GM18502 (cell line): ENCODE data around the gene NFATC3.
A peak's percentile ranks its signal among the peaks of the same experiment; 100 is the strongest.

Source experiments
- ATAC-seq: cut with Tn5 transposase; IDR thresholded peaks from one replicate; pipeline ENCODE4 v1.9.1; 2021; ENCODE audit warnings: mild to moderate bottlenecking; ENCODE audit not compliant: unreplicated experiment, poor library complexity

The NFATC3 gene

DNA sequence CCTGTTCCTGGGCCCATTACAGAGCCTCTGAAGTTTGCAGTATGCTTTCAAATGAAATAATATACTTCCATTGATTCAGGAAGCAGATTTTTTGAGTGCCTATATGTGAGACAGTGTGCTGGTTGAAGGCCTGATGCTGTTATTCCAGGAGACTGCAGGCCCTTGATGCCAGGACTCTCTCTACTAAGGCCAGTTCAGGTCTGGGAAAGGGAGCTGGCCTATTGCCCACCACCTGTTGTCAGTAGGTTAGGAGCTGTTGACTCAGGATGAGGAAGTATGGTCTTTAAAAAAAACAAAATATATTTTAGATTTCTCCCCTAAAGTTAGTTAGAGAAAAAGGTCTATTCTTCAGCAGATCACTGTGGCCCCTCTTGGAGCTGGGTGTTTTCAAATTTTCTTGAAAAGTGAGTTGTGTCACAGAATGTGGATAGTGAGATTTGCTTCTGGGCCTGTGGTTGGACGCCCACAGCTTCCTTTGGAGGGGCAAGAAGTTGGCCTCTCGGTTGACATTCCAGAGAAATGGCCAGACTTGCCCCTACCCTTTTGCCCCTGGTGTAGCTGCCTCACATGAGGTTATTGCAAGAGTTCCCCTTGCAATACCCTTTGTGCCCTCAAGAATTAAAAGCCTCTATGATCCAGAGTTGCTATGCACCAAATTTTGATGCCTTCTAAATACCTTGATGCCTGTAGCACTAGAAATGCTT is 142.8 kb downstream of the NFATC3 start:
- ATAC-seq, result no peak

DNA sequence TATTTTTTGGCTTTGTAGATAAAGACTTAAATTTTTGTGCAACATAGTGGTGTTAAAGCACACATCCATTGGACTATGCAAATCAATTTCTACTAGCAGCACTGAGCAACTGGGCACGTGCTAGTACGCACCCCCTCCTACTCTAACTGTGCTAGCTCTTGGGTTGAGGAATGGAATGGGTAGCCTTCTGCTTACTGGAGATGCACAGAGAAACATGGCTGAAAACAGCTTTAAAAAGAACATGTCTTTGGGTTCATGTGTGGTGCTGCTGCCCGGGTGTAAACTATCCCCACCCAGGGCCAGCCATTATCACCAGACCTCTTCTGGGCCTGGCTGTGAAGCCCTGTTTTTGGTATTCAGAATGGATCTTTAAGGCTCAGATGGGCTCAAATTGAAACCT is 143.5 kb downstream of the NFATC3 start:
- no peak for ATAC-seq

DNA sequence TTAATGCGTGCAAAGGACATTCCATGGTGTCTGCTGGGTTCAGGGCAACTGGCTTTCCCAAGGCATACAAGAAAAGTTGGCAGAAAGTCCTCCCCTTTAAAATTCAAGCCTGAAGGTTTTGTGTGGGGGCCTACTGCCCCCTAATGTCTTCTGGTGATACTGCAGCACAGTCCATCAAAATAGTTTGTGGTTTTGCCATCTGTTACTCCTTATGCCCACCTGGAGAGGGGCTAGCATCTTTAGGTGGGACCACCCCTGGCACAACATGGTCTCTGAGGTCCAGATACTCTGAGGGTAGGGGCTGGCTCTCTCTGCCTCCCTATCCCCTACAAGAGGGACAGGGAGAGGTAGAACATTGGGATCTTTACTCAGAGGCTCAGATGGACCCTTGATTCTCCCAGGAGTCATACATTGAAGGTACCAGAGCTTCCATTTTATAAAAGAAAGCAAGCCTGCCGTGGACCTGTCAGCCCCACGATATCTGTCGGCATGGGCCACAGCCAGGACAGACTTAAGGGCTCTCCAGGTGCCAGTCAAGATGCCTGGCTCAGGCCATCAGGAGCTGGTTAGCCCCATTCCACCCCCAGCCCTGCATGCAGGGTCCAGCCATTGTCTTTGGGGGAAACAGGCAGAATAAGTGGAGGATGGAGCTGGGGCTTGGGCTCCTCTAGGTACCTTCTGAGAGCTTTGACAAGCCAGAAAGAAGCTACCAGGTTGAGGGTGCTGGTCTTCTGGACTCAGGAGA is 144.4 kb downstream of the NFATC3 start:
- ATAC-seq, result no peak

DNA sequence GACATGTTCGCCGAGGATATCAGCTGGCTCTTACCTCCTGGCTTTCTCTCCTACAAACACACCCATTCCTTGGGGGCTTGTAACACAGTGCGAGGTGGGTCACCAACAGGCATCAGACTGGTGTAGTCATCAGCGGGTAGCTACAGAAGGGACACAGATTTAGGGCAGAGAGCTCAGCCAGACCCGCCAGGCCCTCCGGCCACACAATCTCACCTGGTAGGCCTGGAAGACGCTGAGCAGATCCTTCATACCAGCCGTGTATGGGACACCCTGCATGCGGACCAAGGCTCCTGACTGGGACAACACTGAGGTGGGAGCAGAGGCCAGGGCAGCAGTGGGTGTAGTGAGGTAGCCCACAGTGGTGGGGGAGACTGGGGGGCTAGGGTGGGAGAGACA is 145.0 kb downstream of the NFATC3 start:
- no peak for ATAC-seq

DNA sequence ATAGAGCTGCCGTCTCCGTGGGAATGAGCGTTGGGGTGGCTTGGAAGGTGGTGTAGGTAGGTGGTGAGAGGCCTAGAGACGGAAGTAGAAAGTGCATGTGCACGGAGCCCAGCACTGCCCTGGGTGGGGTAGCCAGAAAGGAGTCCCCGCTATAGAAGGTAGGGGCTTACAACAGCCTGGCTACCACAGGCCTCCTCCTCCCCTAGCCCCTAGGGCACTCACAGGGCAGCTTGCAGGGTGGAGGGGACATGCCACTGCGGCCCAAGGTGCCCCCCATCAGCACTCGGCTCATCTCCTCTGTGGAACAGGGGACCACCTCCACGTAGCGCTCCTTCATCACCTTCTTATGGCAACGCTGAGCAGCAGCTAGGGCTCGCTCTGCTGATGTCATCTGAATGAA is 145.8 kb downstream of the NFATC3 start:
- no peak for ATAC-seq

DNA sequence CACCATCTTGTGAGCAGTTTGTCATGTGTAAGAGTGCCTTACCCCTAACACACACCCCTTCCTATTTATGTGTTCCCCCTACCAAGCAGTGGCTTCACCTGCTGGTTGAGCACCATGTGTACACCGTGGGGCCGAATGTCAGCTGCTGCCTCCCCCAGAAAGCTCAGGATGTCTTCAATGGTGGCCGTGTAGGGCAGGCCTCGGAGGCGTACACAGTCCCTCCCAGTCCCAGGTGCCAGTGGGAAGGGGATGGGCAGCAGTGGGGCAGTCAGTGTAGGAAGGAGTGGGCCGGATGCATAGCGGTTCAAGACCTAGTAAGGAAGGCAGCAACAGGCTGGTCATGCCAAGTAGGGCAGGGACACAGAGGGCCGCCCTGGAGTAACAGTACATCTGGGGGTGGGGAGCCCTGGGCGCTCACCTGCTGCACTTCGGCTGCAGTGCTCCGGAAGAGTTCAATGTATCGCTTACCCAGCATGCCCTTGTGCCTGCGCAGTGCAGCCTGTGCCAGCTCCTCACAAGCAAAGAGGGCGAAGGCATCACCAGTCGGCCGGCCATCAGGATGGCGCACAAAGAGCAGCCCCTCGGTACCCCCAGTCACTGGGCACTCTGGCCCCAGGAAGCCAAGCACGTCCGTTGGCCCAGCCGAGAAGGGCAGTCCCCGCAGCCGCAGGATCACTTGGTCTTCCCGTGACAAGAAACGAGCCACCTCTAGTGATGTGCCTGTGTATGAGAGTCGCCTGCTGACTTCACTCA is 146.4 kb downstream of the NFATC3 start:
- ATAC-seq, result no peak

DNA sequence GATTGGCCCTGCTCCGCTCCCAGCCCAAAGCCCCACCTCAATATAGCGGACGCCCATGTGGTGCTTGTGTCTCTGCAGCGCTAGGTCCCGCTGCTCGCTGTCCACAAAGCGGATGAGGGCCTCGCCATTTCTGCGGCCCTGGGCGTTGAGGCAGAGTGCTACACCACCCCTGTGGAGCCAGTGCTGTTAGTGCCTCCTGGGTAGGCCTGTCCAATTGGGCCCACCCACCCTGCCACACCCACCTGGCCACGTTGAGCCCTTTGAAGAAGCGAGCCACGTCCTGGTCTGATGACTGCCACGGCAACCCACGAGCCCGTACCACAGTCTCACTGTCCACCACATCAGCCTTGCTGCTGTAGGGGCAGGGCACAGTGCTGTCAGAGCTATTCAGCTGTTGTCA is 147.2 kb downstream of the NFATC3 start:
- no peak for ATAC-seq

DNA sequence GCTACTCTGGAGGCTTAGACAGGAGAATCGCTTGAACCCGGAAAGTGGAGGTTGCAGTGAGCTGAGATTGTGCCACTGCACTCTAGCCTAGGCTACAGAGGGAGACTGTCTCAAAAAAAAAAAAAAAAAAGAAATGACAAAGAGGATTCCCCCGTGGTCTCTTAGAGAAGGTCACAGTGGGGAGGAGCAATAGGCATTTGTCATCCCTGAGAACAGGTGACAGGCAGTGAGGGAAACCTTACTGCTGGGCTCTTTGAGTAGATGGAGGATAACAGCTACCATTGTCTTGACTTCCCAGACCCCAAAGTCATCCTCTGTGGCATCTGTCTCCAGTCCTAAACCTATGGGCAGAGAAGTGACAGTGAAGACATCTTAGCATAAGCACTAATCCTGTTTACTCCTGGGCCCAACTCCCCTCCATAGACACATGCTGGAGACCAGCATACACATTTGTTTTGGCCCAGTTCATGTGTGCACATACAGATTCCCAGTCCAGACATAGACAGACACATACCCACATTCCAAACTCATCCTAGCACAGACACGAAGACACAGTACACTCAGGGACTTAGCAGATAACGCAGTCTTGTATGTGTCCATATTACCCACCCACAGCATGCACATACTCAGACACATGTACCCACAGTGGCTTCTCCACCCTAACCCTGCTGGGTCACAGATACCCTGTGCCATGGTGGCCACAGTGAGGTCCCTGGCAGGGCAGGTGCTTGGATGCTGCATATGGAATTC is 148.1 kb downstream of the NFATC3 start:
- no peak for ATAC-seq

DNA sequence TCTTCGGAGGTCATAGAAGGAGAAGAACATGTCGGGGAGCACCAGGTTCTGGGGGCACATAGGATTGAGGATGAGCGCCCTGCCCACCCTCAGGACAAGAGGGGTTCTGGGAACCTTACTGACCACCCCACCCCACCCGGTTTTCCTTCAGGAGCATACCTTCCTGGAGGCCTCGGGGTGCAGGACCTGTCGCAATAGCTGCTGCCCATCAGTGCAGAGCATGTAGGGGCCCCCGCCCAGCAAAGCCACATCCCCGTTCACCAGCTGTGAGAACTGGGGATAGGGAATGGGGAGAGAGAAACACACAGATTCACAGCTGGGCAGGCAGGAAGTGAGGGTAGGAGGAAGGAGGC is 148.6 kb downstream of the NFATC3 start:
- no peak for ATAC-seq

DNA sequence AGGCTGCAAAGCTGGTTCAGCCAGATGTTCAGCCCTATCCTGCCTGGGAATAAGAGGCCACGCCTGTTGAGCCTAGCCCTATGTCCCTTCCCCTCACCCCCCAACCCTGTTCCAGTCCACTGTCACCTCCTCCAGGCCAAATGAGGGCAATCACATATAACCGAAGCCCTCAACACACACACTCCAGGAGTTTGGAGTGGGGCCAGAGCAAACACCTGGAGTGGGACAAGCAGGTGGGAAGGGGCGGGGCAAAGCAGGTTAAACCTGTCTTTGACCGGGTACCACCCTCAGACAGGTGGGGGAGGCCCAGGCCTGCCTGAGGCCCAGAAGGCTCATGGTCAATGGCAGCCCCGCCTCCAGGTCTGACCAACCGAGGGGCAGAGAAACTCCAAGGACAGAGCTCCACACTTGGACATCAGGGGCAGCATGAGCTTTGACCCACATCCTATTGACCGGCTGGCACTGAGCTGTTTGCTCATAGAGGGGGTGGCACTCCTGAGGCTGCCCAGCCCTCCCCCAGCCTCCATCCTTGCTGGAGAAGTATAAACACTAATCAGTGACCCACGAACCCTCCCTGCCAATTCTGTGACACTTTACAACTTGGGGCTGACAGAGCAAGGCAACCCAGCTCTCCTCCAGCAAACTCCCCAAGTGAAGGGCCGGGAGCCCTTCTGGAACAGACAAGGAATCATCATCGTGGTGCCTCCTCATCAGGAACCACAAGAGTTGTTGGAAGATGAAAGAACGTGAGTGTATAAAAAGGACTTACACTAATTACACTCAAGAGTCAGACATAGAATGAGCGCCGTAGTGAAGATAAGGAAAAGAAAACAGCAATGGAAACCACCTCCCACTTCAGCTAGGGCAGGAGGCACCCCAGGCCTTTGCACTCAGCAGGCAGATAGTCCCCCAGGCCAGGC is 149.3 kb downstream of the NFATC3 start:
- ATAC-seq, result no peak

DNA sequence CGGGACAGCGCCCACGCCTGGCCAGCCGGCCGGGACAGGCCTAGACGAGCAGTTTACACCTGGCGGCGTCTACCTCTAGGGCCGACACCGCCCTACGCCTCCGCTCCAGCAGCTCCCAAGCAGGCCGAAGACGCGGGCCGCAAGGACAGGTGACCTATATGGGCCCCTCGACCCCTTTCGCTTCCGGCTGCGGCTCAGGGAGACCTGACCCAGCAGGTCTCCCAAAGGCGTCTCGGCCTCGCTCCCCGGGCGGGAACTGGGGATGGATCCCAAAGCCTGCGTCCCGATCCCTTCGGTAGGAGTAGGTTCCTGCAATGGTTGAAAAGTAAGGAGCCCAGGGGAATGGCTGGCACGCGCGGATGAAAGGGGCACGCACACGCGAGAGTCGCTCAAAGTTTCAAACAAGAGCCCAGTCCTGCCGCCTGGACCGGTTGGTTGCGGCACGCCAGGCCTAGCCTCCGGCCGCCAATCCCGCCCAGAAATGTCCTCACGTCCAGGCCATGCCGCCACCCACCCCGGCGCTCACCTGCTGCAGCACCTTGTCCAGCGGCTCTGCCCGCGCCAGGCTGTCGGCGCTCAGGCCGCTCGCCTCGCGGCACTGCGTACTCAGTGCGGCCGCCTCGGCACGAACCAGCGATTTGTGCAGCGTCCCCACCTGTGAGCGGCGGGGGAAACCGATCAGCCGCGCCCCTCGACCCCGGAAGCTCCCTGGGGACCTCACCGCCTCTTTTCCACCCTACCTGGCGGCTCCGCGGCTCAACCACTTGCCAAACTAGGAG is 150.1 kb downstream of the NFATC3 start:
- ATAC-seq, result no peak

DNA sequence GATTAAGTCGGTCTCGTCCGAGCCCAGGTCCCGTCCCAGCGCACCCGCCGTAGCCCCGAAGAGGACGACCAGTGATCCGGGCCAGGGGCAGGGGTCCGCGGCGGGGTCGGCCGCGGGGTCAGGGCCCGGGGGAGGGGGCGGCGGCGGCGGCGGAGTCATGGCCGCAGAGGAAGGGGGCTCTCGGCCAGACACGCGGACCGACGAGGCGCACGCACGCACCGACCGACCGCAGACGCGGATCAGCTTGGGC is 150.6 kb downstream of the NFATC3 start, which contains the start of gene ESRP2:
TSS of gene ESRP2 (minus strand) at position 241 of the 250 bp plus-strand sequence. CDS start at position 159, 82 bp downstream.
- ATAC-seq, result no peak

DNA sequence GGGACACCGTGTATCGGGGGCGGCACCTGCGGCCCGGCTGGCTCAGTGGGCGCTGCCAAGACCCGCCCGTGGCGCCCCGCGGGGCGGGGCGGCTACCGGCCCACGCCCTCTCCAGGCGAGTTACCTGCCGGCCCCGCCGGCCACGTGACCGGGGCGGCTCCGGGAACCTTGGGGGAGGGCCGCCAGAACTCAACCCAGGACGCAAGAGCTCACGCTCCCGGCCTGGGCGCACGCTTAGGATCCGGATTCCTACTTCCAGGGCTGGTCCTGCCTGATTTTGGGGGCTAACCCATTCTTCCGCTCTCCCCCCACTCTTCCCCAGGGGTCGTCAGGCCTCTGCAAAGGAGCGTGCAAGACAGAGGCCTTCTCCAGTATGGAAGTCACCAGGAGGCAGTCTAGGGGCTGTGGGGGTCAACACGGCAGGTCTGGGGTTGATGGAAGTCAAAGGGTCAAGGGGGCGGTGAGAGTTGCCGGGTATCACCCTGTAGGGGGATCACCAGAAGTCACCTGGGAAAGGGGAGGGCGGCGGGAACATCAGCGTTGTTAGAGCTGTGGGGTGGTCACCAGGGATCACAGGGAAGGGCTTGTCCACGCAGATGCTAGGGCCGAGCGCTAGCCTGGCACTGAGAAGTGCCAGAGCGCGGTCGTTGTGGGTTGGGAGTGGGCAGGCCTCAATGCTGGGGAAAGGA is 151.1 kb downstream of the NFATC3 start:
- ATAC-seq, result no peak

DNA sequence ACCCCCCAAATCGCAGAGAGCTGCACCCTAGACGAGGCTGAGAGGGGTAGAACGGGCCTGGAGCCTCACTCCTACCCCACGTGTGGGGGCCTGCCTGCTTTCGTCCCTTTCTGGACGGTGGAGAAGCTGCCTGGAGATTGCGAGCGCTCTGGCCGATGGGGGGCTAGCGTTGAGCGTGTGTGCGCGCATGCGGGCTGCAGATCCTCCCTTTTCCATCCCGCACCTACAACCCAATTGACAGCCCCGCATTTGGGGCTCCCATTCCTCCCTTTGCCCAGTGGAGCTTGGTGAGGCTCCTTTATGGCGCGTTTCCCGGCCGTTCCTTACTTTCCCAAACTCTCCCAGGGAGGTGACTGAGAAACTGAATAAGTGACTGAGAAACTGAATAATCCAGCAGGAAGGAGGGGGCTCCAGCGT is 151.7 kb downstream of the NFATC3 start:
- no peak for ATAC-seq

DNA sequence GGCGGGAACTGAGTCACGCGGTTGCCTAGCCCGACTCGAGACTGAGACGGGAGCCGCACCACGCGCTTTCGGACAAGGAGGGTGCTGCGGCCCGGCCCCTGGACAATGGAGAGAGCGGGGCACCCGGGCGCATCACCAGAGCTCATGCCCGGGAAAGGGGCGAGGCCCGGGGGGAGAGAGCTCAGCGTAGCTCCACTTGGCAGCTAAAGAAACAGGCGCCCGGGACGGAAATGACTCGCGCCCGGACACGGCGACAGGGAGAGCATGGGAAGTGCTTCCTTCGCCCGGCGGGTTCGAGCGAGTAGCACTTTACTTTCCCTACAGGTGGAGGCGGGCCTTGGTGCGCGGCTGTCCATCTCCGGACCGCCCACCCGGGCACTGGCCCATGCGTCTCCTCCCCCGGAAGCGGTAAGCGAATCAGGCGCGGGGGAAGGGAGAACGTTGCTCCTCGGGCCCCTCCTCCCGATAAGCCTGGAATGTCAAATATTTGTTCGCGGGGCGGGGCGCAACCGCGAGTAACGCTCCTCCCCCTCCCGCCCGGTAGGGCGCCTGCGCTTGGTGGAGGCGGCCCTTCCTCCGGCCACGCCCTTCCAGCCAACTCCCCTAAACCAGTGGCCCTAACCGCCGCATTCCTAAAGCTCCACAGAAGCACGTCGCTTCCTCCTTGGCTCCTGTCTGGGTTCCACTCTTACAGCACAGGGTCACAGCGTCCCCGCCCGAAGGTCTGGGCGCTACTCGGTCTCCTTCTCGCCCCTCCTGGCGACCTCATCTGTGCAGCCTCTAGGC is 152.3 kb downstream of the NFATC3 start:
- ATAC-seq, result peak; percentile 80

DNA sequence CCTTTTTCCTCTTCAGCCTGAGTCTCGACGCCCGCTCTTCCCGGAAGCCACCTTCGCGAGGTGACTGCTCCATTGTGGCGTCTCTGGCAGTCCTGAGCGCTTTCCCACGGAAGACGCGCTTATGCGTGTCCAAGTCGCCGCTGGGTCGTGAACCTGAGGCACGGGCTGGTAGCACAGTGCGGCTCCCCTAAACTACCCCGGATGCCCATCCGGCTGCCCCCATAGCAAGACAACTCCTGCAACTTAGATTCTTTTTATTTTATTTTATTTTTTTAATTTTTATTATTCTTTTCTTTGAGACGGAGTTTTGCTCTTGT is 152.8 kb downstream of the NFATC3 start:
- no peak for ATAC-seq

DNA sequence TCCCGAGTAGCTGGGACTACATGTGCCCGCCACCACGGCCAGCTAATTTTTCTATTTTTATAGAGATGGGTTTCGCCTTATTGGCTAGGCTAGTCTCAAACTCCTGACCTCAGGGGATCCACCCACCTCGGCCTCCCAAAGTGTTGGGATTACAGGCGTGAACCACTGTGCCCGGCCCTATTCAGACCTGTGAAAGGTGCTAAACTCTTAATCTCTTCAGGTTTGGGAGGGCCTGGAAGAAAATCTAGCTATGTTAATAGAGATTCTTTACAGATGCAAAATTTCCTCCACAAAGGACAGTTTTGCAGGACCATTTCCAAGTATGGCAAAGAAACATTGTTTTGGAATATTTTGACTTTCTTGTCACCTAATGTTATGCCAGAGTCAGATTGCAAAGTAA is 156.9 kb downstream of the NFATC3 start:
- no peak for ATAC-seq
